ENCODE measurements around the gene POU2AF1. TPM values are rescaled to one million over a fixed set of nuclear protein-coding genes. Genes with fewer than 3 reads are reported as not detected.
"Not testable (repeated sequence)": the region's sequence is repeated elsewhere in the genome, so short reads cannot be mapped to it uniquely, and the experiment has no call there.

Gene POU2AF1
- total RNA-seq, 1 experiment from 2014 or later = not detected

DNA sequence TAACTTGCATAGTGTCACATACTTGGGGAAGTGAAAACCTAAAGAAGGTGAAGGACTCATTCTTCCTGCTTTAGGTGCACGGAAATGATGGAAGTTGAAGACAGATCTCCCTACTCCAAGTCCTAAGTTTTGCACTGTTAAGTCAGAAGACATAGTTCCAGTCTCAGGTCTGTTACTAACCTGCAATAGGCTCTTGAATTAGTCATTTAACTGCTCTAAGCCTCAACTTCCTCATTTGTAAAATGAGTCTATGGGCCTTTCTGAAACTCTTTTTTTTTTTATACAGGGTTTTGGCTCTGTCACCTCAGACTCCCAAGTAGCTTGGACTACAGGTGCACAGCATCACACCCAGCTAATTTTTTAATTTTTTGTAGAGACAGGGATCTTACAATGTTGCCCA is 30.8 kb upstream of the POU2AF1 start:
- DNase-seq (ENCODE audit: low read depth) = no peak

DNA sequence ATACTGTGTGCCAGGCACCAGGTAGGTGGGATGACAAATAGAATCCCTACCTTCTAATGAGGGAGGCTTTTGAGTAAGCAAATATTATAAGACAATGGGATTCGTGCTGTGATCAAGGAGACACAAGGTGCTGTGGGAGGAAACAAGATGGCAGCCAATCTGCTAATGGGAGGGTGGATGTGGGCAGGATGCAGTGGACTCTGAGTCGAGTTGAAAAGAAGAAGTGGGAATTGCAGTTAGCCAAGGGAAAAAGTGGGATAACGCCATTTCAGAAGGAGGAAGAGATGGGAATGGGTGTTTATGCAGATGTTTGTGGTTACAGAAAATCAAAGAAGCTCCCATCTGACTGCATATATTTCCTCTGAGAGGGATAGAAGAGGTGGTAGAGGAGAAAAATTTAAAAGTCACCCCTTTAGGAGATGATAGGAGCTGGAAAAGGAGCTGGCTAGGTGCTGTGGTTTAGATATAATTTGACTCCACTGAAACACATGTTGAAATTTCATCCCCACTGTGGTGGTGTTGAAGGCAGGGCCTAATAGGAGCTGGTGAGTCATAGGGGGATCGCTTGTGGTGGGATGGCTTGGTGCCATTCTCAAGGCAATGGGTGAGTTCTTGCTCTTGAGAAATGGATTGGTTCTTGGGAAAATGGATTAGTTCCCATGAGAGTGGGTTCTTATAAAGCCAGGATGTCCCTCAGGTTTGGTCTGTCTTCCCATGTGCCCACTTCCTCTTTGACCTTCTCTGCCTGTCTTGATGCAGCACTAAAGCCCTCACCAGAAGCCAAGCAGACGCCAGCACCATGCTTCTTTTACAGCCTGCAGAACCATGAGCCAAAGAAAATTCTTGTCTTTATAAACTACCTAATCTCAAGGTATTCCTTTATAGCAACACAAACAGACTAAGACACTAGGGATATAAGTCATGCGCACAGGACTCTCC is 30.0 kb upstream of the POU2AF1 start:
- peak; percentile 72 for DNase-seq (ENCODE audit: low read depth)

DNA sequence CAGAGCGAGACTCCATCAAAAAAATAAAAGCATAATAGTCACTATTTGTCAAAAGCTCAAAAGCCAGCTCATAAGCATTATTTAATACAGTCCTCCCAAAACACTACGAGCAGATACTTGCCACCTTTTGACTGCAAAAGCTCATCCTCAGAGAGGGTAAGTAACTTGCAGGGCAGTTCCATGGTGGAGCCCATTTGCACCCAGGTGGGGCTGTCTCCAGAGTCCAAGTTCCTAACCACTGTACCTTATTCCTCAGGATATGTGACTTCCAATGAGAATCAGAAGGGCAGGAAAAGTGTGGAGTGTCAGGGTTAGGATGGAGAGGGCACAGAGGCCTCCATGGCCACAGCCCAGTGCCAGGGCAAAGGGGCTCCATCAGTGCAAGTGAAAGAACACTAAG is 28.6 kb upstream of the POU2AF1 start:
- no peak for DNase-seq (ENCODE audit: low read depth)

DNA sequence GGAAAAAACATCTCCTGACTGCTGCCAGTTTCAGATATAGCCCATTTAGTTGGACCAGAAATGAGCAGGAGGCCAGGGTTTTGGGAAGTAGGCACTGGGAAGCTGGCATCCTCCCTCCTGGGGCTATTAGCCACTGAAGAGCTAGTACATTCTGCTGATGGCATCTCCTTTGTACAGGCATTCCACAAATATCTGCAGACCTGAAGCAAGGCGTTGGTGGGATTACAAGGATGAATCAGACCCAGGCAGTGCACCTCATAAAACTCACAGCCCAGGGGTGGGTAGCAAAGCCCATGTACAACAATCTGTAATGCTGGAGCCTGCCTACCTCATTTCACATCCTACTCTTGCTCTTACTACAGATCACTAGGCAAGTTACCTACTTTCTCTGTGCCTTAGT is 27.5 kb upstream of the POU2AF1 start:
- no peak for DNase-seq (ENCODE audit: low read depth)

DNA sequence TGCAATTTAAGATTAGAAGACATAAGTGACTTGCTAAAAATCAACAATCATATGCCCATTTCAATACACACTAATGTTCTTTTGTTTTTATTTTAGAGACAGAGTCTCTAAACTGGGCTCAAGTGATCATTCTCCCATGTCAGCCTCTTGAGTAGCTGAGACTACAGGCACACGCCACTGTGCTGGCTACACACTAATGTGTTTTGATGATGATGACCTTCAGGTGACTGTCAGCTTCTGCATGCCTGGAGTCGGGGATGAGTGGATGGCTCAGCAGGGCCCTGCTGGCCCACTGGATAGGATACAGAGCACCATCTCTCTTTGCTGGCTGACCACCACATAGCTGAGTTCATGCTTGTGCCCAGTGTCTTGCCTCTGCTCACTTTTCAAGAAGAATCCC is 27.0 kb upstream of the POU2AF1 start:
- no peak for DNase-seq (ENCODE audit: low read depth)

DNA sequence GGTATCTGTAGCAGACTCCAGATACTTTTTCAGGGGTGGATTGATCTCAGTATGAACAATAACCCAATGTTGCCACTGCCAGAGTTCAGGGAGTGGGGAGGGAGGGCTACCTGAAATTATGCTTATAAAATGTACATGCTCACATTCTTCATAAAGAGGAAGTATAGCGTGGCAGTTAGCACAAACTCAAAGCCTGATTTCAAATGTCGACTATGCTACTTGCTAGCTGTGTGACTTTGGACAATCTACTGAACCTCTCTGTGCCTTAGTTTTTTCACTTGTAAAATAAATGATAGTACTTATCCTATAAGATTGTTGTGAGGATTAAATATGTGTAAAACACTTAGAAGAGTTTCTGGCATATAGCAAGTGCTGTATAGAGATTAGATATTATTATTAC is 26.5 kb upstream of the POU2AF1 start:
- DNase-seq (ENCODE audit: low read depth) = no peak

DNA sequence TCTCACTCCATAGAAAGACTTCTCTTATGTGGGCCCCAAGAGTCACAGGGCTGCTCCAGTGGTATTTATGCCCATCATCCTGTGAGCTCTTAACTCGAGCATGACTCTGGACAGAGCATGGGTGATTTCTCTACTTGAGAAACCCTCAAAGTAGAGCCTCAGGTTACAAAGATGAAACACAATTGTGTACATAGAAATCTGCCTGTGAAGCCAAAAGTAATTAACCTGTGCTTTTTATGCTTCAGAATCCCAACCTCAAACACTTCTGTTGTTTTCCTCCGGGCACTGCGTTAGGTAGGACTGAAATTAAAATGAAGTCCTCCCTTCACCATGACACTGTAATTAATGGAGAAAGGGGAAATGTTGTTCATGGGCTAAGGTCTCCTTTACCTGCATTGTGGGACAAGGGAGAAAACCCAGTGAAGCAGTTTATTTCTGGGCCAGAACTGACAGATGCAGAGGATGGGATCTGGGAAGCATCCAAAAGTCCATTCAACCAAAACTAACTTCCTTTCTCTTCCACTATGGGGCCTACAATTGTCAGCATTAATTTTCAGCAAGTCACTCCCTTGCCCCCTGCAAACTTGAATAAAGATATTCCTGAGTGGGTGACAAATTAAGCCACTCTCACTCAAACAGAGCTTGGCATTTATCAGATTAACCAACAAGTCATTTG is 24.1 kb upstream of the POU2AF1 start:
- no peak for DNase-seq (ENCODE audit: low read depth)

DNA sequence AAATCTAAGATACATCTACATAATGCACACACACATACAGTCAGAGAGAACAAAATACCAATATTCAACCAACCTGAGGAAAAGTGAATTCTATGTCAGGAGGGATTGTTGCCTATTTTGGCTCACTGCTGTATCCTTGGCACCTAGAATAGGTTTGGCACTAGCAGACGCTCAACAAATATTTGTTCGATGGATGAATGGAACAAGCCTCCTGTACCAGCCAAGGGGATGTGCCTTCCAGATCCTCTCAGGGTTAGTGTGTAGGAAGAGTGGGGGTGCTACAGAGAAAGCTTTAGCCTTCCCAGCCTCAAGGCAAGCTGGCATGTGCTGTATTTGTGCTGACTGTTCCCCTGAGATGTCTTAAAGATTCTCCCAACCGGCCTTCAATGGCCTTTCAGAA is 23.3 kb upstream of the POU2AF1 start:
- no peak for DNase-seq (ENCODE audit: low read depth)

DNA sequence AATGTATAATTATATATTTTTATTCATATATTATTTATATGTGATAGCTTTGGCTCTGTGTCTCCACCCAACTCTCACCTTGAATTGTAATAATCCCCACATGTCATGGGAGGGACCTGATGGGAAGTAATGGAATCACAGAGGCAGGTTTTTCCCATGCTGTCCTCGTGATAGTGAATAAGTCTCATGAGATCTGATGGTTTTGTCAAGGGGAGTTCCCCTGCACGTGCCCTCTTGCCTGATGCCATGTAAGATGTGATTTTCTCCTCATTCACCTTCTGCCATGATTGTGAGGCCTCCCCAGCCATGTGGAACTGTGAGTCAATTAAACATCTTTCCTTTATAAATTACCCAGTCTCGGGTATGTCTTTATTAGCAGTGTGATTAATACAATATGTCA is 22.9 kb upstream of the POU2AF1 start:
- not testable (repeated sequence) for DNase-seq (ENCODE audit: low read depth)

DNA sequence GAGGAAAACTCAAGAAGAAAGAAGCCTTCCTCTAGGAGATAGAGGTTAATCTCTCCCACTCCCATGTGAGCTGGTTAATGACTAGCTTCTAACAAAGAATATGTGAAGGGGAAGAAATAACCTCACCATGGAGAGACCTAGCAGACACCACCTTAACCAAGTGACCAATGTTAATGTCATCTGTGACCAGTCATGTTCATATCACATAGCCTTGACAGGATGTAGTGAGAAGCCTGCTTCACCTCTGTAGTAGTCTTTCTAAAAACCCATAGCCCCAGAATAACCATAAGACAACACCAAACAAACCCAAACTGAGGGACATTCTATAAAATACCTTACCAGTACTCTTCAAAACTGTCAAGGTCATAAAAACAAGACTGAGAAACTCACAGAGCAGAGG is 21.5 kb upstream of the POU2AF1 start:
- DNase-seq (ENCODE audit: low read depth) = no peak

DNA sequence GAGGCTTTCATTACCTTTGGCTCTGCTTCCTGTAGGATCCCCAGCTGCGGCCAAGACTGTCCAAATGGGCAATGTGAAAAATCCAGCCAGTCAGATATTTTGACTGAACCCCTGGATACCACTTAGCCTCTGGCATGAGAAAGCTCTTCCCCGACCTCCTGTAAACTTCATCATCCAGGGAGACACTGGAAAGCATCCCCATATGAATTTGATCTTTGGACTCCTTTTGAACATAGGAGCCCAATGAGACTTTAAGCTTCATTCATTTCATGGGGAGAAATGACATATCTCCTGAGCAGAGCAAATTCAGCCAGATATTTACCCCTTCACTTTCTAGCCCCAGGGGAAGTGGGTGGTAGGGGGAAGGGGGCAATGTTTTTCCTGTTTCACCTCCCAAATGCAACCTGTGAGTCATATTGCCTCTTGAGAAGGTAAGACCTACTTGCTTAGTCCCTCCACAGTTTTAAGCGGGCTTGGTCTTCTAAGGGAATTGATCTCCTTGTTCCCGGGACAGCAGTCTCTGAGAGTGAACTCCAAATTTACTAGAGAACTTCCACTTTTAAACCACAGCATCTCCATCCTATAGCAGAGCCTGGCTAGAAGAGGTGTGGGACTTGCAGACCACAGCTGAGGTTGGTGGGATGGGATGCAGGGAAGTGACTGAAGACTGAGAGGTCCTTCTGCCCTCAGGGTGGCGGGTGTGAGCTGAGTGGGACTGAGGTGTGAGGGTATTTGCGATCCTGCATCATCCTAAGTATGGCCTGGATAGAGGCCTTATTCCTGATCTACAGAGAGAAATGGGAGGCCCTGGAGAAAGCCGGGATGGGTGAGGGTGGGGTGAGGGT is 20.3 kb upstream of the POU2AF1 start:
- no peak for DNase-seq (ENCODE audit: low read depth)

DNA sequence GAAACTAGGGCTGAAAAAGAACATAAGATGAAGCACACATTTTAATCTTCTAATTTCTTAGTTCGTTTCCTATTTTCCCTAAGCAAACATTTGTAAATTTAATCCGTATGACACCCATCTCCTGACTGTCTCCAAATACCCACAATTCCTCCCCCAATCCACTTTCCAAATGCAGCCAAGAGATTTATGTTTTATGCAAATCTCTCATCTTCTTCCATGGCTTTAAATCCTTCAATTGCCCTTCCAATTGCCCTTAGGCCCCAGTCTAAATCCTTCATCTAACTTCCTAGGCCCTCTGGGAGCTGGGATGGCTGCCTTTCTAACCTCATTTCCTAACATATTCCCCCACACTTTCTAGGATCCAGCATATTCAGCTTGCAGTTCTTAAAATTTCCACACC is 18.0 kb upstream of the POU2AF1 start:
- DNase-seq (ENCODE audit: low read depth) = no peak

DNA sequence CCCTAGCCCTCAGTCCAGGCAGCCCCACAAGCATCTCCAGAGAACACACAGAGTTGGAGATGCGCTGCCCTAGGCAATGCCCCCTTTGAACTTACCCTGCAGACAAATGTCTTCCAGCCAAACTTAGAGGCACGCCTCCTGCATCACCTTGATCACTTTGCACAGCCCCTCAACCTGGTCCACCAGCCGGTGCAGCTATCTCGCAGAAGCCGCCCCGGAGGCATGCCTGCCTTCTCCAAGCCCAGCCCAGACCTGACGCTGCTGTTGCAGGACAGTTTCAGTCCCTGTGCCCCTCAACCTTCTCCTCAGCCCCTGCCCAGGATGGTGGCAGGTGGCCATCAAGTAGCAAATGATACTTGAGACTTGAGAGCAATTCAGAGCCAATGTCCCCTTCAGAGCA is 16.7 kb upstream of the POU2AF1 start:
- no peak for DNase-seq (ENCODE audit: low read depth)

DNA sequence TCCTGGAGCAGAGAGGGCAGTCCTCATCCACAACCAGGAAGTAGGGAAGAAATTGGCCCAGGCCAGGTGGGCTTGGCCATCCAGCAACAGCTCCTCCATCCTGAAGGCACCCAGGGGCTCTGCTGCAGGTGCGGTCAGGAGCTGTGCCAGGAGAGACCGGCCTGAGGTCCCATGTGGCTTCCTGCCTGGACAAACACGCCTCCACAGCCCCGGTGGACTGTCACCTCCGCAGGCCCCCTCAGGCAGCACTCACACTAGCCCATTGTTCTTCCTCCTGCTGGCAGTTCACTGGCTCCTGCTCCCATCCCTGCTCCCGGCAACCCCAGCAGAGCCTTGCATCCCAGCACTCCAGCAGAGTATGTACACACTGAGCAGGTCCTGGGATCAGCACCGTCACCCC is 16.0 kb upstream of the POU2AF1 start:
- DNase-seq (ENCODE audit: low read depth) = no peak

DNA sequence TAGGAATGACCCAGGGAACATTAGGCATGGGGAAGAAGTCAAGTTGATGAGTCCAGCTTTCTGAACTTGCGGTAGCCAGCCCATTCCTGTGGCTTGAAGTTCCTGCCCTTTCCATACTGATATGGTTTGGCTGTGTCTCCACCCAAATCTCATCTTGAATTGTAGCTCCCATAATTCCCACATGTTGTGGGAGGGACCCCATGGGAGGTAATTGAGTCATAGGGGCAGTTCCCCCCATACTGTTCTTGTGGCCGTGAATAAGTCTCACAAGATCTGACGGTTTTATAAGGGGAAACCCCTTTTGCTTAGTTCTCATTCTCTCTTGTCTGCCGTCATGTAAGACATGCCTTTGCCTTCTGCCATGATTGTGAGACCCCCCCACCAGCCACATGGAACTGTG is 15.1 kb upstream of the POU2AF1 start:
- DNase-seq (ENCODE audit: low read depth) = not testable (repeated sequence)

DNA sequence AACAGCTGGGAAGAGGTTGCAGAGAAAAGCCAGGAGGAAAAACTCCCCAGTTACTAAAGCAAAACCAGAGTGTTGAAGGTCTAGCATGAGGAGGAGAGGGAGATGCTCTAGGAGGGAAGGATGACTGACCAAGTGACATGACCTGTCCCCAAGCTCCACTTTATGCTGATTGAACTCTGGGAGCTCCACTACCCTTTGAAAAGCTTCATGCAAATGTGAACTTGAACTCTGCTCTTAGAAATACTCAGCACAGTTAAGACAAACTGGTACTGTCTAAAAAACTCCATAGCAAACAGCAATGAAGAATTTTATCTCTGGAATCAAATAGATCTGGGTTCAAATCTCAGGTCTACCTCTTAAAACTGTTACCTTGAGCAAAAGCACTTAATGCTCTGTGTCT is 14.5 kb upstream of the POU2AF1 start:
- DNase-seq (ENCODE audit: low read depth) = no peak

DNA sequence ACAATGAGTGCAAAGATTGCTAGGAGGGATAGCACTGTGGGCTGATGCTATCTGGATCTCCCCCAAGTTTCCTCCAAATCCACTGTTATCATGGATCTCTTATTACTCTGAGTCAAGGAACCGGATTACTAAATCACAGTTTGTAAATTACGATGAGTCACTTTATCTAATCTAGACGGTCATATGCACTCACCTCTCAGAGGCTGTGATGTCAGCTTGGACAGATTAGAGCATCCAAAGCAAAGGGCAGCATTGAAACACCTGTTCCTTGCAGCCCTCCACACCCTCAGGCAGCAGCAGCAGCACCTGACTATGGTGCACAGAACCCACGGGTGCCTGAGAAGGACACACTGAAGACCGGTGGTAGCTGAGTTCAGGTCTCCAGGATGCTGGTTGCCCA is 14.0 kb upstream of the POU2AF1 start:
- no peak for DNase-seq (ENCODE audit: low read depth)

DNA sequence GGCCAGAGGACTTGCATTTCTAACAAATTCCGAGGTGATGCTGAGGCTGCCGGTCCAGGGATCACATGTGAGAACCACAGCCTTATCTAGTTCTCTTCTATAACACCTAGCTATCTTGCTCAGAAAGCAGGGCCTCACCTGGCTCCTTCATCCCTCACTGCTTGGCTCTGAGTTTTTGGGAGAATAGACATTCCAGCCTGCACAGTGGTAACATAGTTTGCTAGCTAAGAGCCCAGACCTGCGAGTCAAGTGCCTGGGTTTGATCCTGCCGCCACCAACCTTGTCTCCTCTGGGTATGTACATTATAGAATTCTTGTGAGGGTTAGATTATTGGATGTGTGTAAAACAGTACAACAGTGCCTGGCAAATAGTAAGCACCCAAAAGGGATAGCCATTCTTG is 13.5 kb upstream of the POU2AF1 start:
- DNase-seq (ENCODE audit: low read depth) = no peak

DNA sequence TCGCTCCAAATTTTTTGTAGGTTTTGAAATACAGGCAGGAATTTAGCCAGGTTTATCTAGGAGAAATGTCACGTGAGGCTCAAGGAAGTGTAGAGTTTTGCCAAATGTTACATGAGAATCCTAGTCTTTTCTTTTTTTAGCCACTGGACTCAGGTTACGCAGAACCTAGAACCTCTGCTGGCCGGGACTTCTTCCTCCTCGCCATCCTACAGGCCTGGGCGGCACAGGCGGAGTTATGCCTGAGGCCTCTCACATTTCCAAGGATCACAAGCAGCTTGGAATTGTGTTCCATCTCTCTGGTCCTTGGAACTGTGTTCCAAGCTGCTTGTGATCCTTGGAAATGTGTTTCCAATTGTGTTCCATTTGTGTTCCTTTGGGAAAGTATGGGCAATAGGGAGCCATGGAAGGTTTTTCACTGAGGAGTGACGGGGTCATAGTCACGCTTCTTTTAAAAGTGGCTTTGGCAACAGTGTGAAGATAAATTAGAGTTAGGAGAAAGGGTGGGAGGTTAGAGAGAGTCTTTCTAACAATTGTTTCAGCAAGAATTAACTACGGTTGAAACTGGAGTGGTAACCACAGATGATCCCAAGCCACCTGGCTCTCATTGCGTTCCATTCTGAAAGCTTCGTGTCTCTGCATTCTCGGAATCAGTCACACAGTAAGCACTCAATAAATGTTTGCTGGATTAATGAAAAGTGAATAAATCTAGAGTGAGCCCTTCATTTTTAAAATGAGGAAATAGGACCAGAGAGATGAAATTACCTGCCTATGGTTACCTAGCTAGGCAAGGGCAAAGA is 12.5 kb upstream of the POU2AF1 start:
- no peak for DNase-seq (ENCODE audit: low read depth)

DNA sequence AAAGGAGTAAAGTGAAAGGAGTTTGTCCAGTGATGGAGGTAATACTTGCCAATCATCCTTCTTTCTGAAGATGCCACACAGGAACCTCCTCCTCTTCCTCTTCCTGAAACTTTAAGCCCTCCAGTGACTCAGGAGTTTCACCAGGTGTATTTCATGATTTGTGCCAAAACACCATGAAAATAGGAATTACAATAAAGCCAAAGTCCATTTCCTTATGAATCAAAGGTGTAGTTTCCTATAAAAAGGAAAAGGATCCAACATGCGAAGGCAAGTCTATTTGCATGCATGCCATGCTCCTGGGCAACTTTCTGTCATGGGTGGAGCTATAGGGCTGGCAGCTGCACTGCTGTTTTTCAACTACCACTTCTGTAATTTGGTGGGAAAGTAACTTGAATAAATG is 9.8 kb upstream of the POU2AF1 start:
- no peak for DNase-seq (ENCODE audit: low read depth)

DNA sequence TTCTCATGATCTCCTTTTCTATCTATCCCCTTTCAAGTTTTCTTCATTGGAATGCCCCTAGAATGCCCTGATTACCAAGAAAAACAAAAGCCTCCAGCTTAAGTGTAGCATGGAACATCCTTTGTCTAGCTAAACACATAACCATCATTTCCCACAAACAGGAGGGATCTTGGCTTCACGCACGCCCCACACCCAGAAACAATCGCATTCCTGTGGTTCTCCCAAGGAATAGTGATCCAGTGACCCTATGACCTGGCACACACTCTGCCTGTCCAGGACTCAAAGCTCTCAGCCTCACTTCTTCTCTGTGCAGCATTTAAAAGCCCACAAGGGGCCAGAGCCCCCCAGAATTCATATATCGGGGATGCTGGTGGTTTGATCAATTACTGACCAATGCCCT is 9.3 kb upstream of the POU2AF1 start:
- peak; percentile 14 for DNase-seq (ENCODE audit: low read depth)
